ENCODE results near the gene CPVL.

GRCh38 chr7:28954946-28955345, 191.4 kb downstream of the CPVL start:
- no peak for TF ChIP-seq POLR2A (IDR thresholded peaks at IDR 0.05; ENCODE audit: low read length)
- TF ChIP-seq GATA1 (IDR thresholded peaks at IDR 0.05; ENCODE audit: low read depth, low read length) = no peak

Data from erythroblast (primary cell).